MG63 (cell line): ENCODE data around the gene VGF. TPM values are rescaled to one million over a fixed set of nuclear protein-coding genes. Genes with fewer than 3 reads are reported as not detected.
A peak's percentile ranks its signal among the peaks of the same experiment; 100 is the strongest.
"Not testable (repeated sequence)": the region's sequence is repeated elsewhere in the genome, so short reads cannot be mapped to it uniquely, and the experiment has no call there.

Experiments used
- DNase-seq: peaks from one replicate; pipeline ENCODE4 v3.0.0-alpha.2; 2020
- H3K27me3 ChIP-seq: fragments of 250-450 bp; sonication (Bioruptor Pico); 2 replicates; pipeline ENCODE4 v1.5.1; 2020; ENCODE audit warnings: mild to moderate bottlenecking, moderate library complexity
- H3K36me3 ChIP-seq: fragments of 250-450 bp; sonication (Bioruptor Pico); 2 replicates; pipeline ENCODE4 v1.5.1; 2020; ENCODE audit warnings: mild to moderate bottlenecking, moderate library complexity
- H3K4me3 ChIP-seq: fragments of 250-450 bp; sonication (Bioruptor Pico); 2 replicates; pipeline ENCODE4 v1.5.1; 2020; ENCODE audit warnings: mild to moderate bottlenecking, moderate library complexity
- H3K9me3 ChIP-seq: fragments of 250-450 bp; sonication (Bioruptor Pico); 2 replicates; pipeline ENCODE4 v1.5.1; 2020; ENCODE audit warnings: mild to moderate bottlenecking, moderate library complexity
- total RNA-seq: library from RNA; depleted of rRNA; stranded (reverse); fragments of >200 nt; shearing (Covaris generic); gene quantifications from 2 replicates; pipeline ENCODE4 v1.2.3, GENCODE V29; 2014; ENCODE audit warnings: low replicate concordance; rRNA removed

VGF gene
- total RNA-seq, 1 experiment from 2014 or later, result 0.63 TPM

DNA sequence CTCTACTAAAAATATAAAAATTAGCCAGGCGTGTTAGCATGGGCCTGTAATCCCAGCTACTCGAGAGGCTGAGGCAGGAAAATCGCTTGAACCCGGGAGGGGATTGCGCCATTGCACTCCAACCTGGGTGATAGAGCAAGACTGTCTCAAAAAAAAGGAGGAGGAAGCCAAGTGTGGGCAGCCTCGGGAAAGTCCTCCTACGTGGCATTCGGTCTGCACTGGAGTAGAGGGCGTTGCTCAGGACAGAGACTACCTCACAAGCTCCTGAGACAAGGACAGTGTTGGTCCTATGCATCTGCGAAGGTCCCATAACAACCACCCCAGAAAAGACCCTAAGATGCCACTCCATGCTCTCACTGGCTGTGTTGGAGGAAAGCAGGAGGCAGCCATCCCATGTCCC is 48.5 kb downstream of the VGF start:
- DNase-seq, result peak; percentile 26
- no peaks in the 10 kb centered on the region for H3K9me3 ChIP-seq
- no peaks in the 10 kb centered on the region for H3K36me3 ChIP-seq
- no peak overlapping the region for H3K4me3 ChIP-seq
- H3K27me3 ChIP-seq, result no peaks in the 10 kb centered on the region

DNA sequence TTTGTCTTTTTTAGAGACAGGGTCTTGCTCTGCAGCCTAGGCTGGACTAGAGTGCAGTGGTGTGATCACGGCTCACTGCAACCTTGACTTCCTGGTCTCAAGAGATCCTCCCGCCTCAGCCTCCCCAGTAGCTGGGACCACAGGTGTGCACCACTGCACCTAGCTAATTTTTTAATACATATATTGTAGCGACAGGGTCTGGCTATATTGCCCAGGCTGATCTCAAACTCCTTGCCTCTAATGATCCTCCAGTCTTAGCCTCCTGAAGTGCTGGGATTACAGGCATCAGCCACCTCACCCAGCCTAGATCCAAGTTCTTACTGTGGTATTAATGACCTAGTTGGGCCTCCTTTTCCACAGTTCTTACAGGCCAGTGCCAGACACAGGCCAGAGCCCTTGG is 50.2 kb downstream of the VGF start:
- no peak for DNase-seq
- Histone ChIP-seq H3K9me3 (no peaks in the 10 kb centered on the region), H3K27me3 (no peaks in the 10 kb centered on the region), H3K4me3 (no peak overlapping the region), H3K36me3 (no peaks in the 10 kb centered on the region)

DNA sequence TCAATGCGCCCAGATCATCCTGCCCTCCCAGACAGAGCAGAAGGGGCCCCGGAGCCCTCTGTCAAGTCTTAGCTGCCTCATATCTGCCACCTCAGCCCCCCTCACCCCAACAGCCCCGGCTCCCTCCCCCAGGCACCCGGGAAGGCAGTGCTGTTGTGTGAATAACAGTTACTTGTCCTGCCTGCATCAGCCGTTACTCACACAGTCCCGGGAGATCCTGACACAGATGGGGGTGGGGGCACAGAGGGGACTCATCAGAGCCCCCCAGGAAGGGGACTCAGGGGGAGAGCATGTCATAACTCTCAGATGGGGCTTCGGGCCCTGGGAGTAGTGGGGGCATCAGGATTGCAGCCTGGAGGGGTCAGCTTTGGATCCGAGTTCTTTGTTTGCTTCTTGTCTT is 50.9 kb downstream of the VGF start:
- no peaks in the 10 kb centered on the region for H3K9me3 ChIP-seq
- H3K27me3 ChIP-seq, result no peaks in the 10 kb centered on the region
- no peak overlapping the region for H3K4me3 ChIP-seq
- no peaks in the 10 kb centered on the region for H3K36me3 ChIP-seq
- peak; percentile 52 for DNase-seq

DNA sequence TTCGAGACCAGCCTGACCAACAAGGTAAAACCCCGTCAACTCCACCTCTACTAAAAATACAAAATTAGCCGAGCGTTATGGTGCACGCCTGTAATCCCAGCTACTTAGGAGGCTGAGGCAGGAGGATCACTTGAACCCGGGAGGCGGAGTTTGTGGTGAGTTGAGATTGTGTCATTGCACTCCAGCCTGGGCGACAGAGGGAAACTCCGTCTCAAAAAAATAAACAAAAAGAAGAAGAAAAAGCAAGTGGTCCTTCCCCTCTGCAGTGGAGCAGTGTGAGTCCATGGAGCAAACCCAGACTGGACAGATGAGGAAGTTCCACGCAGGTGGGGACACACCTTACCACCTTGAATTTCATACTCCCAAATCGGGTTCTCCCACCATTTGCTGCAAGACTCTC is 51.5 kb downstream of the VGF start:
- Histone ChIP-seq H3K9me3 (no peaks in the 10 kb centered on the region), H3K27me3 (no peaks in the 10 kb centered on the region), H3K4me3 (no peak overlapping the region), H3K36me3 (no peaks in the 10 kb centered on the region)
- DNase-seq, result no peak

DNA sequence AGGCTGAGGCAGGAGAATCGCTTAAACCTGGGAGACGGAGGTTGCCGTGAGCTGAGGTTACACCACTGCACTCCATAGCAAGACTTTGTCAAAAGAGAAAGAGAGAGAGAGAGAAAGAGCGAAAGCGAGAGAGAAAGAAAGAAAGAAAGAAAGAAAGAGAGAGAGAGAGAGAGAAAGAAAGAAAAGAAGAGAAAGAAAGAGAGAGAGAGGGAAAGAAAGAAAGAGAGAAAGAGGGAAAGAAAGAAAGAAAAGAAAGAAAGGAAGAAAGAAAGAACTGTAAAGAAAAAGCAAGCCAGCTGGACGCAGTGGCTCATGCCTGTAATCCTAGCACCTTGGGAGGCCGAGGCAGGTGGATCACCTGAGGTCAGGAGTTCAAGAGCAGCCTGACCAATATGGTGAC is 52.2 kb downstream of the VGF start:
- not testable (repeated sequence) for DNase-seq, H3K36me3 ChIP-seq, H3K9me3 ChIP-seq, H3K4me3 ChIP-seq, H3K27me3 ChIP-seq

Other genes starting within 250 kb of the VGF start
- not detected in 2 replicates for gene MUC3A, start 216.0 kb downstream of the VGF start, total RNA-seq
- gene MUC12, start 196.0 kb downstream of the VGF start, total RNA-seq, result not detected in 2 replicates
- gene MUC17, start 145.5 kb downstream of the VGF start, total RNA-seq, result not detected in 2 replicates
- gene TRIM56, start 80.1 kb downstream of the VGF start, total RNA-seq, result 2.3 and 25.4 TPM in 2 replicates
- gene SERPINE1, start 38.5 kb downstream of the VGF start, total RNA-seq, result 59.2 and 73.4 TPM in 2 replicates
- gene AP1S1, start 11.1 kb downstream of the VGF start, total RNA-seq, result 153 and 159 TPM in 2 replicates
- not detected in 2 replicates for gene NAT16, start 14.7 kb upstream of the VGF start, total RNA-seq
- not detected in 2 replicates for gene MOGAT3, start 35.5 kb upstream of the VGF start, total RNA-seq
- 25.6 and 53.1 TPM in 2 replicates for gene PLOD3, start 52.0 kb upstream of the VGF start, total RNA-seq
- gene ZNHIT1, start 52.6 kb upstream of the VGF start, total RNA-seq, result 42.4 and 64.6 TPM in 2 replicates
- 0.54 and 4.1 TPM in 2 replicates for gene CLDN15, start 72.2 kb upstream of the VGF start, total RNA-seq
- gene FIS1, start 79.5 kb upstream of the VGF start, total RNA-seq, result 89.9 and 96.4 TPM in 2 replicates
- gene IFT22, start 156.2 kb upstream of the VGF start, total RNA-seq, result 15.6 and 21.1 TPM in 2 replicates
- 1.2 TPM in 1 of 2 replicates, not detected in the other for gene COL26A1, start 197.3 kb upstream of the VGF start, total RNA-seq